Stimulated activated naive CD8-positive, alpha-beta T cell treated with anti-CD3 and anti-CD28 coated beads, Interleukin-15, amount 100 ng/mL, for 72 hours (primary cell): ENCODE measurements around the gene UCN3.

Source experiments
- ATAC-seq: fragments of 150-1000 bp; cut with Tn5 transposase; 2 replicates; pipeline ENCODE4 v1.10.0; 2021; ENCODE audit warnings: mild to moderate bottlenecking, moderate library complexity
- DNase-seq, 2 donors: peaks; one replicate each; pipeline ENCODE4 v3.0.0; 2021 to 2022
- H3K27ac Mint-ChIP-seq, 2 donors: one replicate each; pipeline ENCODE4 v1.8.0; 2022; ENCODE audit warnings: mild to moderate bottlenecking in 2 of 2, mixed read lengths in 2 of 2, moderate library complexity in 2 of 2
- H3K27me3 Mint-ChIP-seq: one replicate; pipeline ENCODE4 v1.8.0; 2022; ENCODE audit warnings: mixed read lengths
- H3K4me1 Mint-ChIP-seq: one replicate; pipeline ENCODE4 v1.8.0; 2022; ENCODE audit warnings: mild to moderate bottlenecking, mixed read lengths
- H3K4me3 Mint-ChIP-seq, 2 donors: one replicate each; pipeline ENCODE4 v1.8.0; 2022; ENCODE audit warnings: mild to moderate bottlenecking in 2 of 2, mixed read lengths in 2 of 2, moderate library complexity in 1 of 2
- H3K9me3 Mint-ChIP-seq, 2 donors: one replicate each; pipeline ENCODE4 v1.8.0; 2022; ENCODE audit warnings: mixed read lengths in 2 of 2

The UCN3 gene

GRCh38 chr10:5413012-5413938 is 48.5 kb downstream of the UCN3 start:
- H3K27ac Mint-ChIP-seq, result no peak overlapping the region
- no peak for ATAC-seq
- peaks cover 4 to 13% of the 10 kb centered on the region in 2 donors for H3K9me3 Mint-ChIP-seq
- H3K4me3 Mint-ChIP-seq, result no peak overlapping the region
- DNase-seq, result no peak
- no peaks in the 10 kb centered on the region for H3K4me1 Mint-ChIP-seq
- peaks cover 15% of the 10 kb centered on the region for H3K27me3 Mint-ChIP-seq

- DNase-seq, result no peak
- Mint-ChIP-seq H3K9me3 (peaks cover 22 to 25% of the 10 kb centered on the region in 2 donors), H3K27ac (no peak overlapping the region), H3K4me3 (no peak overlapping the region), H3K4me1 (no peaks in the 10 kb centered on the region), H3K27me3 (no peaks in the 10 kb centered on the region)
- no peak for ATAC-seq
Measured at GRCh38 chr10:5416981-5417380, 52.2 kb downstream of the UCN3 start.

GRCh38 chr10:5418584-5418983 is 53.8 kb downstream of the UCN3 start:
- Mint-ChIP-seq H3K4me1 (no peaks in the 10 kb centered on the region), H3K4me3 (no peak overlapping the region), H3K27ac (no peak overlapping the region), H3K27me3 (no peaks in the 10 kb centered on the region), H3K9me3 (peaks cover 22 to 25% of the 10 kb centered on the region in 2 donors)
- no peak for DNase-seq
- ATAC-seq, result no peak

GRCh38 chr10:5419466-5420094 is 54.8 kb downstream of the UCN3 start:
- no peaks in the 10 kb centered on the region for H3K4me1 Mint-ChIP-seq
- no peak overlapping the region for H3K4me3 Mint-ChIP-seq
- DNase-seq (no peak), ATAC-seq (no peak)
- no peaks in the 10 kb centered on the region for H3K27me3 Mint-ChIP-seq
- no peak overlapping the region for H3K27ac Mint-ChIP-seq
- H3K9me3 Mint-ChIP-seq, result peaks cover 22 to 25% of the 10 kb centered on the region in 2 donors

GRCh38 chr10:5423771-5424170 is 59.0 kb downstream of the UCN3 start:
- ATAC-seq (no peak), DNase-seq (no peak)
- Mint-ChIP-seq H3K27me3 (no peaks in the 10 kb centered on the region), H3K4me3 (no peak overlapping the region), H3K4me1 (no peaks in the 10 kb centered on the region), H3K9me3 (peaks cover 13 to 14% of the 10 kb centered on the region in 2 donors), H3K27ac (no peak overlapping the region)
